Measurements from ENCODE around the gene ACTR3C.
"Not testable (repeated sequence)": the region's sequence is repeated elsewhere in the genome, so short reads cannot be mapped to it uniquely, and the experiment has no call there.

Gene ACTR3C

GRCh38 chr7:150335108-150335773 is 11.9 kb upstream of the ACTR3C start:
- DNase-seq (ENCODE audit: low read depth): peak; percentile 79

- DNase-seq (ENCODE audit: low read depth): no peak
Measured at GRCh38 chr7:150334108-150334507, 10.8 kb upstream of the ACTR3C start.

GRCh38 chr7:150333659-150334058 is 10.3 kb upstream of the ACTR3C start:
- no peak for DNase-seq (ENCODE audit: low read depth)

DNA sequence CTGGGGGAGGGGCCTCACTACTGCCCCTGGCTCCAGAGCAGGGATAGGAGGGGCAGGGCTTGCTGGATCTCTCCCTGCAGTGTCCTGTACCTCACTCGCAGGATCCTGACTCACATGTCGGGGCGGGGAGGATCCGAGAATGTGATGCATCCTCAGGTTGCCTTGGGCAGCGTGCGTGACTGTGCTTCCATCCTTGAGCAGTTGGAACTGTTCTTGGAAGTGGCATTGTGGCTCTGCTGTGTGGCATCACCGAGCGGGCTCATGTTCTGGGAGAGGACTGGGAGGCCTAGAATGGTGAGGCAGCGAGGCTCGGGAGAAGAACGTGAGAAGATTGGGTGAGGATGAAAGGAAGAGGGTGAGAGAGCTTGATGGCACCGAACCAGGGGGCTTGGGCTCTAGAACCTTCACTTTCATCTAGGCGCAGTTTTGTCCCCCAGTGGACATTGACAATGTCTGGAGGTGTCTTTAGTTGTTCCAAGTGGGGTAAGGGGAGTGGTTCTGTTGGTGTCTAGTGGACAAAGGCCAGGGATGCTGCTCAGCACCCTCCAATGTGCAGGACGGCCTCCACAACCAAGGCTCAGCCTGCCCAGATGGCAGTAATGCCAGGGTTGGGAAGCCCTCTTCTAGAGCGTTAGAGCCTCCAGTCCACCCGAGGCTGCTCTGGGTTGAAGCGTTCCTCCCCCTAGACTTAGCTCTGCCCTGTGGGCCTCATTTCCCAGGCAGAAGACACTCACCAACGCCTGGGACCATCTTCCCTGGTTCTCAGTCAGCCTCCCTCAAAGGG is 9.7 kb upstream of the ACTR3C start:
- no peak for DNase-seq (ENCODE audit: low read depth)

DNA sequence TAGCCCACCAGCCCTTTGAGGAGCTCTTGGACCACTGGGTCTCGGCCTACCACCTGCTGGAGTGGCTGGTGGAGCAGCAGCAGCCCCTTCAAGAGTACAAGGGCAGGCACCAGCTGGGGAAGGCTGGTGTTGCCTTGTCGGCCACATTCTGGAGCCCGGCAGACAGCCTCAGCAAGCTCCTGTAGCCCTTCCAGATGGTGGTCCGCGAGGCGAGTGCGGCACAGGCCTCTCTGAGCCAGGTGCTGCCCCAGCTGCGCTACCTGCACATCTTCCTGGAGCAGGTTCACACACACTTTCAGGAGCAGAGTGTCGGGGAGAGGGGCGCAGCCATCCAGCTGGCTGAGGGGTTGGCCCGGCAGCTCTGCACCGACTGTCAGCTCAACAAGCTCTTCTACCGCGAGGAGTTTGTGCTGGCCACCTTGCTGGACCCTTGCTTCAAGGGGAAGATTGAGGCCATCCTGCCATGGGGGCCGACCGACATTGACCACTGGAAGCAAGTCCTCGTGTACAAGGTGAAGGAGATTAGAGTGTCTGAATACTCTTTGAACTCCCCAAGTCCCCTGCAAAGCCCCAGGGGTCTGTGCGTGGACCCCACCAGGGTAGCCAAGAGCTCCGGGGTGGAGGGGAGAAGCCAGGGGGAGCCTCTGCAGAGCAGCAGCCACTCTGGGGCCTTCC is 7.0 kb upstream of the ACTR3C start:
- no peak for DNase-seq (ENCODE audit: low read depth)

DNA sequence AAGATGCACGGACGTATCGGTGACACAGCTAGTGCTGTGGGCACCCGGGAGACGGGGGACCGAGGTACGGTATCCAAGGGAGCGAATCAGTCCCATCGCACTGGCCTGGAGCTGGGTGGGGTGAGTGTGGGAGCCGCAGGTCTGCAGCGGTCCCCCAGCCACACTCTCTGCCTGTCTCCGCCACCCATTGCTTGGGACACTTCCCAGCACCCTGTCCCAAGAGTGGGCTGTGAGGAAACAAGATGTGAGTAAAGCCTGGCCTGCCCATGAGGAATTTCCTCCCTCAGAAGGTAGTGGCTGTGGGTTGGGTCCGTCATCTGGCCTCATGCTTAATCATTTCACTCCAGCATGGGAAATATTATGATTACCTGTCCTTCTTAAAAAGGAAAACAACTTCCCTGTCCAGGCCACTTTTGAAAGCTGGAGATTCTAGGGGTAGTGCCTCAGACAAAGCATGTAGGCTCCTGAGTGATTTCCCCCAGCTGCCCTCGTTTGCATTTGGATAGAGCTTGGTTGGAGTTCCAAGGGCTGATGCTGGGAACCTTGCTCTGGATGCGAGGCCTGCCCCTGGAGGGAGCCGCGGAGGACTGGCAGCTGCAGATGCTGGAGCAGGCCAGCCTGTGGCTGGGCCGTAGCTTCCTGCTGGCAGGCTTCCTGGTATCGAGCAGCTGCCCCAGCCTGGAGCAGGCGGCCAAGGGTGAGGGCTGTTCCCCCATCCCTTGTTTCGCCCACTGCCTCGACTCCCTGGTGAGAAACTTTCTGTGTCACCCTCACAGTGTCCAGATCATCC is 6.2 kb upstream of the ACTR3C start:
- no peak for DNase-seq (ENCODE audit: low read depth)

- DNase-seq (ENCODE audit: low read depth): no peak
Measured at GRCh38 chr7:150327308-150327707, 4.0 kb upstream of the ACTR3C start.

GRCh38 chr7:150326657-150327268 is 3.4 kb upstream of the ACTR3C start:
- no peak for DNase-seq (ENCODE audit: low read depth)

DNA sequence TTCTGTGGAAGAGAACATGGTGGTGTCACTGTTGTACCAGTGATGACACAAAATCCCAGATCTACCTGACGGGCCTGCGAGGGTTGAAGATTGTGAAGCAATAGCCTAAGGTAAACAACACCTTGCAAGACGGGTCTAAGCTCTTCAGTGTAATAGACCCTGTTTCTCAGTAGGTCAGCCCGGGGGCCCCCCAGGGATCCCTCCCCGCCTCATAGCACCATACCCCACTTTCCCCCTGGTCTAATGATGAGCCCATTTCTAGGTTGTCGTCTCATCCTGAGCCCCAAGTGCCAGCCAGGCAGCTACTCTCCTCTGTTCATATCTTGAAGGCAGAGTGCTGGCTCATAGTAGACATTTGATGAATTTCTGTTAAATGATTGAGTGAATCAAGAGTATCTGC is 2.6 kb upstream of the ACTR3C start:
- DNase-seq (ENCODE audit: low read depth): no peak

DNA sequence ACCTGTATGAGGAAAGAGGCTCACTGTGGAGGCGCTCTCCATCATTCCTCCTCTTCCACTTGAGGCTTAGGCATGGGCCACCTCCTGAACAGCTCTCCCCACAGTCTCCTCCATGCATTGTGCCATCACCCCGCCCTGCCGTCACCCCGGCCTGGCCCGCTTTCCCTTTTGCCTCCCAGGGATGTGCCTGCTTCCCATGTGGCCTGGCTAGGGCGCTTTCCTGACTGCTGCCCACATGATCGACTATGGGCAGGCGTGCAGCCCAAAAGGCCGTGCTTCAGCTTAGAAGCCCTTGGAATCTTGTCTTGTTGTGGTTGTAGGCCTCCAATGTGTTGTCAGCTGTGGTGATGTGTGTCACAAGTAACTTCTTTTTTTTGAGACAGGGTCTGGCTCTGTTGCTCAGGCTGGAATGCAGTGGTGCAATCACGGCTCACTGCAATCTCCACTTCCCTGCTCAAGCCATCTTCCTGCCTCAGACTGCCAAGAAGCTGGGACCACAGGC is 1.8 kb upstream of the ACTR3C start:
- DNase-seq (ENCODE audit: low read depth): peak; percentile 73

GRCh38 chr7:150324373-150324961 is 1.1 kb upstream of the ACTR3C start:
- no peak for DNase-seq (ENCODE audit: low read depth)

- DNase-seq (ENCODE audit: low read depth): no peak
Measured at GRCh38 chr7:150323682-150324372, 482 bp upstream of the ACTR3C start.

GRCh38 chr7:150322114-150322832 is 1.1 kb downstream of the ACTR3C start:
- DNase-seq (ENCODE audit: low read depth): no peak

DNA sequence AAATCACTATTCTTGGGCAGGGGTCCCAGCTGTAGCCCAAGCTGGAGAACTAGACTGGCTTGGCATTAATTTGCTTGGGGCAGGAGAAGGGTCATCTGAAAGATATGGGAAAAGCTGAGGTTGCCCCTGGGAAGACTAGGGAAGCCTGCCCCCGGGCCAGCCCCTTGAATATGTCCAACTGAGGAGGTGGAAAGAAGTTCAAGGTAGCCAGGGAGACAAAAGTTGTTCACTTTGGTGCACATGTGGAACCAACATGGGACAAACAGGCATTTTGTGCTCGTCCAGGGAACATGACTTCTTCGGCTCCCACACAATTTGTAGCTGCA is 1.6 kb downstream of the ACTR3C start:
- no peak for DNase-seq (ENCODE audit: low read depth)

DNA sequence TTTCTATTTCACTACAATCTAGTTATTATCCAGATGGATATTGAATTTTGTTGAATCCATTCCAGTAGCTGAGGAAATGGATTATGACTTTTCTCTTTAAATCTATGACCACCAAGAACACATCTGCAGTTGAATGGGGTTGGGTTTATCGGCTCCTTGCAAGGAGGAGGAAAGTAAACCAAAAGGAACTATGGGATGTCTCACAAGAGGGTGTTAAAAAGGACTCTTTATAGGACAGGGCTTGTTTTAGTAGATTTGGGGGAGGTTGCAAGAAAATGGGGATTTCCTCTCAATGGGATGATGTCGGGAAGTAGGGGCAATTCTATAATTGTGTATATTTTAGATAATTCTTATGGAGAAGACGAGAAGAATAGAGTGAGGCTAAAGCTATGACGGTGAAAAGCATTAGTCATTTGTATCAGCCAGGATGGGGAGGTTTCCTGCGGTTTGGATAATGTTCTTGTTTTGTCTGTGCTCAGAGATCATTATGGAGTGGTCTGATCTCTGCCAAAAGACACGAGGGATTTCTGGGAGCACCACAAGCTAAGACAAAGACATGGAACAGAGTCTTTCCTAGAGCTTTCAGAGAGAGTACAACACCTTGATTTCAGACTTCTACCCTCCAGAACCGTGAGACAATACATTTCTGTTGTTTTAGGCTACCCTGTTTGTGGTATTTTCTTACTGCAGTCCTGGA is 5.4 kb downstream of the ACTR3C start:
- no peak for DNase-seq (ENCODE audit: low read depth)

DNA sequence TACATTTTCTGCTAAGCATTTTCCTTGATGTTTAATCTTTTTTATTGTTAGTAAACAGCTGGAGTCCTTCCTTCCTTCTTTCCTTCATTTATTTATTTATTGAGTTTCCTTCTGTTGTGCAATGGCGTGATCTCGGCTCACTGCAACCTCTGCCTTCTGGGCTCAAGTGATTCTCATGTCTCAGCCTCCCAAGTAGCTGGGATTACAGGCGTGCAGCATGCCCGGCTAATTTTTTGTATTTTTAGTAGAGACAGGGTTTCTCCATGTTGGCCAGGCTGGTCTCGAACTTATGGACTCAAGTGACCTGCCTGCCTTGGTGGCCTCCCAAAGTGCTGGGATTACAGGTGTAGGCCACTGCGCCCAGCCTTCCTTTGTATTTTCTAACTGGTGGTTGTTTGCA is 6.4 kb downstream of the ACTR3C start:
- not testable (repeated sequence) for DNase-seq (ENCODE audit: low read depth)

DNA sequence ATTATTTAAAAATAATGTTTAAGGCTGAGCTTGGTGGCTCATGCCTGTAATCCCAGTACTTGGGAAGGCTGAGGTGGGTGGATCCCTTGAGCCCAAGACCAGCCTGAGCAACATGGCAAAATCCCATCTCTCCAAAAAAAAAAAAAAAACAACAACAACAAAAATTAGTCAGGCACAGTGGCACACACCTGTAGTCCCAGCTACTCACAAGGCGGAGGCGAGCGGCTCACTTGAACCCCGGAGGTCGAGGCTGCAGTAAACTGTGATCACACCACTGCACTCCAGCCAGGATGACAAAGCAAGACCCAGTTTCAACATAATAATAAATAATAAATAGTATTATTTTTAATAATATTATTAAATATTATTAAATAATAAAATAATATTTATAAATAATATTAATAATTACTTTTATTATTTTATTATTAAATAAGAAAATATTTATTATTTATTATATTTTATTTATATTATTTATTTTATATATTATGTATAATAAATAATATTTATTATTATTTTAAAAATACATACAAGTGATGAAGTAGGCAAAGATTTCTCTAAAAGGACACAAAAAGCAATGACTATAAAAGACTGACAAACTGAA is 8.6 kb downstream of the ACTR3C start:
- no peak for DNase-seq (ENCODE audit: low read depth)

- no peak for DNase-seq (ENCODE audit: low read depth)
Measured at GRCh38 chr7:150313870-150314269, 9.5 kb downstream of the ACTR3C start.

GRCh38 chr7:150313367-150313809 is 10.0 kb downstream of the ACTR3C start:
- no peak for DNase-seq (ENCODE audit: low read depth)
